GM12878 (cell line): ENCODE results near the gene CHCT1. TPM values are rescaled to one million over a fixed set of nuclear protein-coding genes. Genes with fewer than 3 reads are reported as not detected.

Source experiments
- ATAC-seq: fragments of 200-7000 bp; cut with Tn5 transposase; 3 replicates; pipeline ENCODE4 v1.9.1; 2020; ENCODE audit warnings: mild to moderate bottlenecking, moderate library complexity
- BruUV-seq: library from RNA; stranded (reverse); fragments of 400-500 nt; replicated peaks from 2 replicates; lab custom pipeline; 2021; lab: Mats Ljungman, UMichigan
- CTCF ChIA-PET: fragments of 300-600 bp; sonication (Branson Sonifier 250); formaldehyde crosslinking; extraction: SDS; loops from one replicate; lab custom pipeline; 2021; ENCODE audit warnings: inconsistent platforms; lab: Yijun Ruan, JAX
- POLR2A ChIA-PET: fragments of 350-600 bp; formaldehyde crosslinking; extraction: SDS; loops from one replicate; lab custom pipeline; 2021; ENCODE audit warnings: inconsistent platforms; lab: Charles Lee
- RAD21 ChIA-PET: fragments of 300-600 bp; sonication (Branson Sonifier 250); formaldehyde crosslinking; loops from one replicate; lab custom pipeline; 2023; ENCODE audit warnings: antibody characterized with exemption; ENCODE audit not compliant: unreplicated experiment; lab: Charles Lee
- SMC1A ChIA-PET: fragments of 300-600 bp; sonication (Branson Sonifier 250); formaldehyde crosslinking; loops from one replicate; lab custom pipeline; 2023; ENCODE audit not compliant: unreplicated experiment, uncharacterized antibody; lab: Charles Lee
- DNase-seq: peaks from one replicate; pipeline ENCODE4 v3.0.0-alpha.2; 2011; ENCODE audit warnings: low read depth, low spot score
- FAIRE-seq: peaks from 3 replicates; lab custom pipeline; 2011; peaks lifted over from hg19 to GRCh38; lab: Jason Lieb, UNC
- H2AFZ ChIP-seq: 2 replicates; pipeline ENCODE4 v1.6.0; 2011; ENCODE audit warnings: low read depth, low read length, control low read depth; ENCODE audit not compliant: control insufficient read depth
- H3K27ac ChIP-seq: 2 replicates; pipeline ENCODE4 v1.5.1; 2011; ENCODE audit warnings: control low read depth; ENCODE audit not compliant: control insufficient read depth, insufficient read depth
- H3K27me3 ChIP-seq, 2 experiments: replicated peaks in 1 of 2; 2 replicates each; pipeline versions ENCODE4 v1.6.0 to v1.6.1; 2011; ENCODE audit warnings: low read length in 1 of 2; ENCODE audit not compliant: control insufficient read depth in 2 of 2, insufficient read depth in 2 of 2
- H3K36me3 ChIP-seq, 2 experiments: 2 replicates each; pipeline ENCODE4 v1.5.1; 2011; ENCODE audit warnings: low read length in 1 of 2; ENCODE audit not compliant: control insufficient read depth in 2 of 2, insufficient read depth in 2 of 2
- H3K4me1 ChIP-seq: 2 replicates; pipeline ENCODE4 v1.6.1; 2011; ENCODE audit warnings: mild to moderate bottlenecking, low read length, moderate library complexity, mixed read lengths; ENCODE audit not compliant: control insufficient read depth, insufficient read depth
- H3K4me2 ChIP-seq: 2 replicates; pipeline ENCODE4 v1.6.0; 2011; ENCODE audit warnings: control low read depth; ENCODE audit not compliant: control insufficient read depth, insufficient read depth
- H3K4me3 ChIP-seq: fragments of 200-600 bp; sonication (generic); 2 replicates; pipeline ENCODE4 v1.5.1; 2016
- H3K79me2 ChIP-seq: 2 replicates; pipeline ENCODE4 v1.6.0; 2011; ENCODE audit warnings: low read length; ENCODE audit not compliant: control insufficient read depth, insufficient read depth
- H3K9ac ChIP-seq: 2 replicates; pipeline ENCODE4 v1.8.0; 2011; ENCODE audit warnings: low read length, control low read depth, mixed read lengths; ENCODE audit not compliant: control insufficient read depth, insufficient read depth
- H3K9me3 ChIP-seq: replicated peaks from 3 replicates; pipeline ENCODE4 v1.5.1; 2011; ENCODE audit warnings: mild to moderate bottlenecking, low read length; ENCODE audit not compliant: control insufficient read depth, insufficient read depth
- H4K20me1 ChIP-seq: 2 replicates; pipeline ENCODE4 v1.6.0; 2011; ENCODE audit not compliant: control insufficient read depth, insufficient read depth
- ATF3 ChIP-seq: IDR thresholded peaks from 2 replicates; pipeline ENCODE4 v1.6.1; 2011; ENCODE audit warnings: low read depth, mild to moderate bottlenecking, low read length, moderate library complexity, borderline replicate concordance; ENCODE audit errors: extremely low read depth
- CEBPZ ChIP-seq: fragments of 150-350 bp; IDR thresholded peaks from 2 replicates; pipeline ENCODE4 v1.6.1; 2016; ENCODE audit warnings: low read depth, low read length
- CREM ChIP-seq: IDR thresholded peaks from 2 replicates; pipeline ENCODE4 v1.6.1; 2014; ENCODE audit warnings: antibody characterized with exemption, low read depth
- HCFC1 ChIP-seq: fragments of 150-350 bp; IDR thresholded peaks from 2 replicates; pipeline ENCODE4 v1.6.1; 2014; ENCODE audit warnings: low read length
- IKZF1 ChIP-seq: fragments of 450-650 bp; conservative IDR thresholded peaks from 2 replicates; pipeline ENCODE4 v1.6.1; 2017; ENCODE audit warnings: antibody characterized with exemption, mild to moderate bottlenecking
- MEF2A ChIP-seq: IDR thresholded peaks from 2 replicates; pipeline ENCODE4 v1.6.1; 2011; ENCODE audit warnings: low read depth, mild to moderate bottlenecking, low read length, moderate library complexity; ENCODE audit not compliant: insufficient read depth
- NR2F1 ChIP-seq: fragments of 450-650 bp; conservative IDR thresholded peaks from 2 replicates; pipeline ENCODE4 v1.6.1; 2017; ENCODE audit warnings: mild to moderate bottlenecking
- POU2F2 ChIP-seq: IDR thresholded peaks from 3 replicates; pipeline ENCODE4 v1.6.1; 2011; ENCODE audit warnings: low read depth, mild to moderate bottlenecking, low read length, borderline replicate concordance
- RAD21 ChIP-seq: IDR thresholded peaks from 2 replicates; pipeline ENCODE4 v1.6.1; 2011; ENCODE audit warnings: mild to moderate bottlenecking, low read depth, low read length, moderate library complexity; ENCODE audit not compliant: insufficient read depth
- SMC3 ChIP-seq: IDR thresholded peaks from 2 replicates; pipeline ENCODE4 v1.6.1; 2011; ENCODE audit warnings: low read length, improper control_type of control experiment, borderline replicate concordance
- WRNIP1 ChIP-seq: IDR thresholded peaks from 2 replicates; pipeline ENCODE4 v1.6.1; 2011; ENCODE audit warnings: low read depth, low read length, improper control_type of control experiment, borderline replicate concordance
- ZZZ3 ChIP-seq: IDR thresholded peaks from 2 replicates; pipeline ENCODE4 v1.6.1; 2011; ENCODE audit warnings: low read depth; ENCODE audit not compliant: control insufficient read depth, insufficient read length
- WGBS: methylation state at CpG from one replicate; pipeline ENCODE4 v1.1.6; 2016; ENCODE audit warnings: low lambda C conversion rate; ENCODE audit not compliant: insufficient replicate concordance, insufficient coverage; ENCODE audit errors: missing lambda C conversion rate; 5-methylcytosine and 5-hydroxymethylcytosine counted together
- in situ Hi-C: fragments of 300-500 bp; cut with MboI; formaldehyde crosslinking; loops from 9 replicates; pipeline ENCODE4 v1.14.3; 2018; ENCODE audit warnings: mixed read lengths
- intact Hi-C: fragments of 100-400 bp; cut with micrococcal nuclease; formaldehyde crosslinking; loops from one replicate; pipeline ENCODE4 v1.14.2; 2022; ENCODE audit not compliant: unreplicated experiment
- polyA plus RNA-seq, 11 experiments: library from polyadenylated mRNA; depleted of rRNA in 4 of 11; unstranded in 6 of 11; stranded (reverse) in 5 of 11; fragments of >200 nt; fragmentation: Nextera tagmentation in 4 of 11; fragmentation: Illumina TruSeq in 1 of 11; extraction: Ambion mirVana in 4 of 11; extraction: Trizol in 1 of 11; gene quantifications; 1 replicate in 1 of 11; 2 replicates in 10 of 11; pipeline versions ENCODE4 v1.2.1 to v1.2.3, GENCODE V29; 2011 to 2016; ENCODE audit warnings: inconsistent platforms in 2 of 11, missing spikeins in 2 of 11, low read depth in 1 of 11
- total RNA-seq, 4 experiments: library from RNA; depleted of rRNA in 3 of 4; stranded (reverse); fragments of >200 nt in 3 of 4; fragmentation: Illumina TruSeq in 1 of 4; extraction: Trizol in 1 of 4; gene quantifications; 2 replicates each; pipeline versions ENCODE4 v1.2.1 to v1.2.3, GENCODE V29; 2013 to 2021

The CHCT1 gene
- total and polyA plus RNA-seq, 10 of the 15 experiments (the other 5 are each of a cell fraction or from before 2014, with no cell fraction given) = 0.23 to 0.35 TPM; not detected in 8

GRCh38 chr17:60435244-60436167, 13.2 kb downstream of the CHCT1 start (continued):
- no peak for TF ChIP-seq CEBPZ
- 0 out of 2 replicates have a peak, but pooled peaks have one; percentile 13 for TF ChIP-seq NR2F1
- 0 out of 2 replicates have a peak, but pooled peaks have one; percentile 22 for TF ChIP-seq IKZF1
- TF ChIP-seq POU2F2 = peak; percentile 51; the same call in 1 of the 3 replicates
- no peak for TF ChIP-seq ATF3
- peak; percentile 86 for TF ChIP-seq SMC3
- TF ChIP-seq, all 136 proteins: peak for 14

DNA sequence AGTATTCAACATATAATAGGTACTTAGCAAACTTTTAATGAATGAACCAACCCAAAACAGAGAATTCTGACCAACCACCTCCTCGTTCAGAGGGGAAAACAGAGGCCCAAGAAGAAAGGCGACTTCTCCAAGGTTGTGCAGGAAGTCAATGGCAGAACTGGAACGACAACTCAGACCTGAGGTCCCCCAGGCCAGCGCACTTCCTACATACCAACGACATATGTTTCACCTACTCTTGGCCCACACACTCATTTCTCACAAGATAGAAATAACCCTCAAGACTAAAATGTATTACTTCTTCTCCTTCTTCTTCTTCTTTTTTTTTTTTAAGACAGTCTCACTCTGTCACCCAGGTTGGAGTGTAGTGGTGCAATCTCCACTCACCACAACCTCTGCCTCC, 14.4 kb downstream of the CHCT1 start:
- no TSS peak for BruUV-seq
- no peak overlapping the region for H3K27ac ChIP-seq
- ChIA-PET POLR2A (no interaction called here), CTCF (no interaction called here), SMC1A (interaction anchor here (0.7 kb wide), 1 partner anchor 205 kb away, joined by 3 read pairs; no protein-coding TSS in a partner anchor), RAD21 (no interaction called here)
- no peaks in the 10 kb centered on the region for H3K79me2 ChIP-seq
- in situ Hi-C loops (no loop called here), intact Hi-C loops (loop anchor here (1.0 to 2.0 kb wide), 2 partner anchors 204 to 293 kb away; no protein-coding TSS in a partner anchor)
- DNase-seq (no peak), FAIRE-seq (no peak), ATAC-seq (peak; percentile 37; the same call in 2 of the 3 replicates)
- 35% methylated on average over 5 of the region's 5 CpGs for WGBS
- no peak overlapping the region for H3K9ac ChIP-seq
- peaks cover 13% of the 10 kb centered on the region for H3K4me1 ChIP-seq
- H4K20me1 ChIP-seq = no peaks in the 10 kb centered on the region
- H3K9me3 ChIP-seq = peaks cover 3% of the 10 kb centered on the region; the same call in 2 of the 3 replicates
- H3K36me3 ChIP-seq = no peaks in the 10 kb centered on the region
- no peaks in the 10 kb centered on the region for H3K27me3 ChIP-seq
- H3K4me2 ChIP-seq = no peak overlapping the region
- TF ChIP-seq WRNIP1 (no peak), CREM (no peak), RAD21 (no peak), HCFC1 (no peak), MEF2A (no peak), ZZZ3 (no peak)
- TF ChIP-seq, all 136 proteins: peak for 0
- no peak overlapping the region for H3K4me3 ChIP-seq
- peak overlapping the region; percentile 6; the same call in 1 of the 2 replicates for H2AFZ ChIP-seq
